K562 (cell line): ENCODE measurements around the gene PPIL1. TPM values are rescaled to one million over a fixed set of nuclear protein-coding genes. Genes with fewer than 3 reads are reported as not detected.

Source experiments
- ARID3B ChIP-seq: fragments of 250-450 bp; sonication (Bioruptor Pico); IDR thresholded peaks from 2 replicates; pipeline ENCODE4 v1.4.0; 2020; ENCODE audit warnings: borderline replicate concordance
- FOXP1 ChIP-seq: sonication (generic); formaldehyde crosslinking; IDR thresholded peaks from 2 replicates; pipeline ENCODE4 v1.8.0; 2022; ENCODE audit warnings: mild to moderate bottlenecking, missing genetic modification reagents
- HDAC3 ChIP-seq: fragments of 450-650 bp; IDR thresholded peaks from 2 replicates; pipeline ENCODE4 v1.6.1; 2018; ENCODE audit warnings: borderline replicate concordance, mild to moderate bottlenecking, moderate library complexity; ENCODE audit not compliant: partially characterized antibody
- HLTF ChIP-seq: fragments of 450-650 bp; IDR thresholded peaks from 2 replicates; pipeline ENCODE4 v1.6.1; 2016
- IRF9 ChIP-seq: fragments of 450-650 bp; IDR thresholded peaks from 2 replicates; pipeline ENCODE4 v1.6.1; 2016; ENCODE audit warnings: missing biosample characterization, missing genetic modification characterization
- MTA2 ChIP-seq: fragments of 450-650 bp; IDR thresholded peaks from 2 replicates; pipeline ENCODE4 v1.6.1; 2016; ENCODE audit warnings: low read depth
- RBM17 ChIP-seq: fragments of 200-400 bp; formaldehyde crosslinking; IDR thresholded peaks from 2 replicates; pipeline ENCODE4 v1.6.1; 2017; ENCODE audit warnings: low read depth, mild to moderate bottlenecking, low read length, borderline replicate concordance
- RNF219 ChIP-seq: fragments of 250-450 bp; sonication (Bioruptor Pico); IDR thresholded peaks from 2 replicates; pipeline ENCODE4 v1.5.0; 2022; ENCODE audit warnings: mild to moderate bottlenecking
- SIRT6 ChIP-seq: IDR thresholded peaks from one replicate; pipeline ENCODE4 v1.6.1; 2012; ENCODE audit warnings: low read depth, mild to moderate bottlenecking, control low read depth, inconsistent platforms, low read length, moderate library complexity
- SMARCA5 ChIP-seq: fragments of 450-650 bp; IDR thresholded peaks from 2 replicates; pipeline ENCODE4 v1.6.1; 2016
- SNRNP70 ChIP-seq: fragments of 200-400 bp; formaldehyde crosslinking; optimal IDR thresholded peaks from 2 replicates; pipeline ENCODE3; 2017; ENCODE audit warnings: low read depth, low read length
- TEAD2 ChIP-seq: fragments of 450-650 bp; IDR thresholded peaks from 2 replicates; pipeline ENCODE4 v1.6.1; 2016; ENCODE audit warnings: missing genetic modification characterization, control low read depth, missing compliant biosample characterization
- TRIM25 ChIP-seq: fragments of 450-650 bp; IDR thresholded peaks from 2 replicates; pipeline ENCODE4 v1.7.0; 2016; ENCODE audit warnings: borderline replicate concordance
- ZNF140 ChIP-seq: fragments of 250-450 bp; sonication (Bioruptor Pico); IDR thresholded peaks from 2 replicates; pipeline ENCODE4 v1.8.0; 2021; ENCODE audit warnings: moderate library complexity, mild to moderate bottlenecking, inconsistent platforms
- ZNF561 ChIP-seq: fragments of 450-650 bp; formaldehyde crosslinking; conservative IDR thresholded peaks from 2 replicates; pipeline ENCODE4 v1.4.0; 2020; ENCODE audit warnings: mild to moderate bottlenecking, moderate library complexity
- ZNF639 ChIP-seq, 2 experiments: fragments of 200-800 bp in 1 of 2; sonication (Bioruptor generic) in 1 of 2; sonication (generic) in 1 of 2; formaldehyde crosslinking in 1 of 2; IDR thresholded peaks in 1 of 2; conservative IDR thresholded peaks in 1 of 2; 2 replicates each; pipeline versions ENCODE4 v1.5.0 to v1.6.1; 2016 to 2020; ENCODE audit warnings: missing compliant biosample characterization in 1 of 2, missing genetic modification characterization in 1 of 2, missing genetic modification reagents in 1 of 2
- ZNF717 ChIP-seq: fragments of 250-450 bp; sonication (Bioruptor Pico); IDR thresholded peaks from 2 replicates; pipeline ENCODE4 v1.5.0; 2021
- polyA plus RNA-seq, 8 experiments: library from polyadenylated mRNA; depleted of rRNA in 4 of 8; stranded (reverse) in 5 of 8; unstranded in 3 of 8; fragments of >200 nt; fragmentation: Nextera tagmentation in 2 of 8; fragmentation: Illumina TruSeq in 1 of 8; extraction: Ambion mirVana in 2 of 8; extraction: Trizol in 1 of 8; gene quantifications; 2 replicates each; pipeline versions ENCODE4 v1.2.1 to v1.2.3, GENCODE V29; 2011 to 2014; ENCODE audit warnings: inconsistent platforms in 1 of 8, missing spikeins in 1 of 8
- total RNA-seq, 7 experiments: library from RNA; depleted of rRNA in 6 of 7; stranded (reverse); fragments of >200 nt in 6 of 7; fragmentation: Illumina TruSeq in 2 of 7; extraction: Trizol in 2 of 7; gene quantifications; 2 replicates each; pipeline versions ENCODE4 v1.2.1 to v1.2.3, GENCODE V29; 2011 to 2021; ENCODE audit warnings: low replicate concordance in 1 of 7

Gene PPIL1
- total and polyA plus RNA-seq, 9 of the 15 experiments (the other 6 are each of a cell fraction or from before 2014, with no cell fraction given), result 65.8 to 205 (median 130) TPM

- TF ChIP-seq ZNF140 (no peak), HDAC3 (no peak), SMARCA5 (peak; percentile 77; the same call in 1 of the 2 replicates), IRF9 (tag) (peak; percentile 37; the same call in 1 of the 2 replicates), ARID3B (CRISPR knock-in tag) (no peak), SIRT6 (no peak), TRIM25 (no peak), SNRNP70 (no peak), RNF219 (CRISPR knock-in tag) (no peak), TEAD2 (tag) (no peak), MTA2 (peak; percentile 45; the same call in 1 of the 2 replicates), ZNF717 (CRISPR knock-in tag) (no peak), RBM17 (no peak), HLTF (peak; percentile 24; the same call in 1 of the 2 replicates), ZNF561 (CRISPR knock-in tag) (no peak), FOXP1 (CRISPR knock-in tag) (no peak), ZNF639 (CRISPR knock-in tag; conservative IDR thresholded peaks at IDR 0.05 in 1 of 2, IDR thresholded peaks at IDR 0.05 in 1 of 2) (peak in 1 of 2 experiments; percentile 87; a peak in 2 of 4 replicates)
Measured at GRCh38 chr6:36820700-36821580, 53.7 kb downstream of the PPIL1 start (continued).
